ENCODE results near the gene CCDC6. TPM values are rescaled to one million over a fixed set of nuclear protein-coding genes. Genes with fewer than 3 reads are reported as not detected.
A peak's percentile ranks its signal among the peaks of the same experiment; 100 is the strongest.

Gene CCDC6
- total RNA-seq, 1 donor from 2014 or later, result 42.7 TPM

DNA sequence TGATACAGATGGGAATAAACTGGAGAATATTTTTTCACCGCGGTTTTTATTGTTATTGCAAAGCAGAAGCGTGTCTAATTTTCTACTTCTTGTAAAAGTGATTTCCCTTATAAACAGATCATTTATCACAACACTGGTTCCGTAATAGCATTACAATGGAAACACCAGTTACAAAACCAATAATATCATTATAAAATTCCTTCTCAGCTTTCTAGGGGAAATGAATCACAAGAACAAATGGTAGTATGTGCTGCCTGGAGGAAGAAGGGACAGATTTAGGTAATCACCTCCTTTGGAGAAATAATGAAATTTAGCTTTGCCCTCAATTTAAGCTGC lies 2.4 kb upstream of the CCDC6 start:
- TF ChIP-seq, protein P1, sequence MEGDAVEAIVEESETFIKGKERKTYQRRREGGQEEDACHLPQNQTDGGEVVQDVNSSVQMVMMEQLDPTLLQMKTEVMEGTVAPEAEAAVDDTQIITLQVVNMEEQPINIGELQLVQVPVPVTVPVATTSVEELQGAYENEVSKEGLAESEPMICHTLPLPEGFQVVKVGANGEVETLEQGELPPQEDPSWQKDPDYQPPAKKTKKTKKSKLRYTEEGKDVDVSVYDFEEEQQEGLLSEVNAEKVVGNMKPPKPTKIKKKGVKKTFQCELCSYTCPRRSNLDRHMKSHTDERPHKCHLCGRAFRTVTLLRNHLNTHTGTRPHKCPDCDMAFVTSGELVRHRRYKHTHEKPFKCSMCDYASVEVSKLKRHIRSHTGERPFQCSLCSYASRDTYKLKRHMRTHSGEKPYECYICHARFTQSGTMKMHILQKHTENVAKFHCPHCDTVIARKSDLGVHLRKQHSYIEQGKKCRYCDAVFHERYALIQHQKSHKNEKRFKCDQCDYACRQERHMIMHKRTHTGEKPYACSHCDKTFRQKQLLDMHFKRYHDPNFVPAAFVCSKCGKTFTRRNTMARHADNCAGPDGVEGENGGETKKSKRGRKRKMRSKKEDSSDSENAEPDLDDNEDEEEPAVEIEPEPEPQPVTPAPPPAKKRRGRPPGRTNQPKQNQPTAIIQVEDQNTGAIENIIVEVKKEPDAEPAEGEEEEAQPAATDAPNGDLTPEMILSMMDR (IDR thresholded peaks at IDR 0.05; ENCODE audit: insufficient read depth, low read length, poor library complexity, severe bottlenecking), result no peak

DNA sequence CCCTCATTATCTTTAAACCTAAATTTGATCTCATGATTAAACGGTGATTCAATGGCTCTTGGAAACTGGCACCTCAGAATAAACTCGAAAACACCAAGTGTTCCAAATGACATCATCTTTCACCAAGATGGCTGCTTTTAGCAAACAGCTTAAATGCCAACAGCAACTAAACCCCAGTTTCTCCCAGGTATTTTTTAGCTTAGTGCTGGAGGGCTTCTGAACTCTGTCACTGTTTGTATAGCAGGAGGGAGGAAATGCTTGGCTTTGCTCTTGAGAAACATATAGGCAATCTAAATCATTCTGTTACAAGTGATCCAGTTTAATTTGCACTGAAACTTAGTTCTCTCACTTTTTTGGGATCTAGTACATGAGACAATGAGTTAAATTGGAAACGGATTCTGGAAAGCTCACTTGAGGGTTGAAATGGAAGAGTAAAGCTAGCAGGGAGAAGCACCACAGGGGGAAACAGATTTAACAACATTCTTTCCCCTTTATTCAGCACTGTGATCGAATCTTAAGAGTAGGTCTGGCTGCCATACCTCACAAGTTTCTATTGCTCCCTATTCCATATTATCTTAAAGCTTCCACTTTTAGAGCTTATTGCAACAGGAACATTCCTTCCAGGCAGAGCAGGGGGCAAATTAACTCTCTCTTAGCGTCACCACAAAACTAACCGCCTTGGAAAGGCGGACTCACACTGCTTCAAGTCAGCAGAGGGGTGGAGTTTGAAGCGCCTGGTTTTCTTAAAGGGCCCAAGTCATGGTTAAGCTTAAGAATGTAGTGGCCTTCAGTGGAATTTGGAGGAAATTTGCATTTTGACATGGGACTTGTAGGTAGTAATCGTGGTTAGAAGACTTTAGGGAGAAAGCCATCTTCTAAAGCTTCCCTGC lies 1.8 kb upstream of the CCDC6 start:
- H3K4me3 ChIP-seq (ENCODE audit: low read depth, low read length), result peak overlapping the region; percentile 27
- DNase-seq (ENCODE audit: low read depth), result peak; percentile 83
- TF ChIP-seq, protein P1 (IDR thresholded peaks at IDR 0.05; ENCODE audit: insufficient read depth, low read length, poor library complexity, severe bottlenecking), result no peak
- H3K27me3 ChIP-seq (ENCODE audit: control insufficient read depth, insufficient read depth, low read length), result no peaks in the 10 kb centered on the region
- H3K36me3 ChIP-seq (ENCODE audit: control insufficient read depth, insufficient read depth, low read length), result no peaks in the 10 kb centered on the region

More for the DNA sequence above, 2.4 kb upstream of the CCDC6 start:
- Histone ChIP-seq H3K4me3 (ENCODE audit: low read depth, low read length) (no peak overlapping the region), H3K27me3 (ENCODE audit: control insufficient read depth, insufficient read depth, low read length) (no peaks in the 10 kb centered on the region), H3K36me3 (ENCODE audit: control insufficient read depth, insufficient read depth, low read length) (no peaks in the 10 kb centered on the region)
- DNase-seq (ENCODE audit: low read depth), result no peak

DNA sequence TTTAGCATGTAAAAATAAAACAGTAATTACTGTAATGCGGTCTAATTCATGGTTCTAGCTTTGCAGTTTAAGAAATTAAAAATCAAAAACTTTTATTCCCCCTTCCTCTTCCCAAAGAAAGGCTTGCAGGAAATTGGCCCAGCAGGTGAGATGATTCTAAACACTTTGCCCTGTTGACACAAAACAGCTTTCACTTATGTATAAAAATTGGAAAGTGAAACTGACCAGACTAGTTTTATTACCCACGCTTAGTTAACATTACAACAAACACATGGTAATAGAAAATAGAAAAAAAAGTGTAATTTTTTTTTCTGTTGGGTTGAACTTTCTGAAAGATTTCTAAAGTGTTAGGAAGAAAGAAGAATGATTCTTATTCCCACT lies 1.2 kb upstream of the CCDC6 start:
- H3K36me3 ChIP-seq (ENCODE audit: control insufficient read depth, insufficient read depth, low read length), result no peaks in the 10 kb centered on the region
- TF ChIP-seq, protein P1 (IDR thresholded peaks at IDR 0.05; ENCODE audit: insufficient read depth, low read length, poor library complexity, severe bottlenecking), result no peak
- no peaks in the 10 kb centered on the region for H3K27me3 ChIP-seq (ENCODE audit: control insufficient read depth, insufficient read depth, low read length)
- H3K4me3 ChIP-seq (ENCODE audit: low read depth, low read length), result no peak overlapping the region
- no peak for DNase-seq (ENCODE audit: low read depth)

DNA sequence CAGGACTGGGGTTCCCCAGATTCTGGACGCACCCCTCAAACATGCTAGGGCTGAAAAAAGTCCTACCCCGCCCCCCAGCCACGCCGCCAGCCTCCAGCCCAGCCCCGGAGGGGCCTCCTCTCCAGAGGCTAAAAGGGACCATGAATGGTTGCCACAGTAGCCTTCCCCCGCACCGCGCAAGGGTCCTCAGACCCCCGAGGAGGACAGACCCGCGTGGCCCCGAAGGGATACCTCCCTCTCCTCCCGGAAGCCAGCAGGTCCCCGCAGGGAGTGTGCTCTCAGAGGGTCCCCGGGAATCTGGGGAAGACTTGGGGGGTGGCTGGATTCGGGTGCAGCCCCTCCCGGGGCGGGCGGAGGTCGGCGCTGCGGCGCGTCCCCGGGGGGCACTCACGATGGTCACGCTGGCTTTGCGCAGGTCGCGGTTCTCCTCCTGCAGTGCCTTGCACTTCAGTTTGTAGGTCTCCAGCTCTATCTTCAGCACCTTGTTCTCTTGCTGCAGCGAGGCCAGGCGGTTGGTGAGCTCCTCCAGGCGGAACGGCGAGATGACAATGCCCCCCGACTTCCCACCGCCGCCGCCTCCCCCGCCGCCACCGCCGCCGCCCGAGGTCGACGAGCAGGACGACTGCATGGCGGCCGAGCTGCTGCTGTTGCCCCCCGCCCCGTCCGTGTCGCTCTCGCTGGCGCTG lies 482 bp downstream of the CCDC6 start:
- Histone ChIP-seq H3K36me3 (ENCODE audit: control insufficient read depth, insufficient read depth, low read length) (no peaks in the 10 kb centered on the region), H3K27me3 (ENCODE audit: control insufficient read depth, insufficient read depth, low read length) (no peaks in the 10 kb centered on the region), H3K4me3 (ENCODE audit: low read depth, low read length) (peak overlapping the region; percentile 83)
- TF ChIP-seq, protein P1 (IDR thresholded peaks at IDR 0.05; ENCODE audit: insufficient read depth, low read length, poor library complexity, severe bottlenecking), result no peak
- no peak for DNase-seq (ENCODE audit: low read depth)

DNA sequence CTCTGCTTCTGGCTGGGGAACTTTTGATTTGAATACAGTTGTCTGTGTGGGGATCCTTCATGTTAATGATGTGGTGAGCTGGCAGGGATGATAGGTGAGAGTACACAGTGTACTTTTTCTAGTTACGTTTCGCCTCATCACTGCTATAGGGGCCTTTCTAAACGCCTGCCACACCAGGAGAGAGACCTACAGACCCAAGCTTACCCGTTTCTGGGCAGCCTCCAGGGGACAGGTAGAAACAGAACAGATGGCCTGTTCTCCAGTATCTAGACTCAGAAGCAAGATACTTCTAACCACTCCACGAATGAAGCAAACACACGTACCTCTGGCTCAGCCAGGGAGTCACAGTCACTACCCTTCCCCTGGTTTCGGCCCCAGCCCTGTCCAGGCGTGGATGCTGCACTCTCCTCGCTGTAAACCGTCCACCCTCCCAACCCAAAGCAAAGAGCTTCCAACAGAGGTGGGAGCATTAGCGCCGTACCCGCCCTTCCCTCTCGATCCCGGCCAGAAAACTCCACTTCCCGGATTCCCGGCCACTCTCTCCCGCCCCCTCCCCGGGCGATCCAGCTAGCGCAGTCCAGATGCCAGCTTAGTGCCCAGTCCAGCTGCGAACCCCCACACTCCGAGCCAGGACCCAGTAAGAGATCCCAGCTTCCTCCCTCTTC lies 1.2 kb downstream of the CCDC6 start:
- TF ChIP-seq, protein P1 (IDR thresholded peaks at IDR 0.05; ENCODE audit: insufficient read depth, low read length, poor library complexity, severe bottlenecking), result no peak
- Histone ChIP-seq H3K4me3 (ENCODE audit: low read depth, low read length) (peak overlapping the region; percentile 83), H3K36me3 (ENCODE audit: control insufficient read depth, insufficient read depth, low read length) (no peaks in the 10 kb centered on the region), H3K27me3 (ENCODE audit: control insufficient read depth, insufficient read depth, low read length) (no peaks in the 10 kb centered on the region)
- DNase-seq (ENCODE audit: low read depth), result no peak
